ENCODE results near the gene TNPO2.
"Not testable (repeated sequence)": the region's sequence is repeated elsewhere in the genome, so short reads cannot be mapped to it uniquely, and the experiment has no call there.

The TNPO2 gene

GRCh38 chr19:12705169-12705568 lies 18.6 kb downstream of the TNPO2 start:
- no peak for DNase-seq

- peak; percentile 45 to 59 for DNase-seq
Observed at GRCh38 chr19:12703046-12703445, 20.7 kb downstream of the TNPO2 start.

GRCh38 chr19:12701596-12702282 lies 22.0 kb downstream of the TNPO2 start:
- DNase-seq = no peak

GRCh38 chr19:12698138-12698537 lies 25.6 kb downstream of the TNPO2 start:
- DNase-seq = no peak

- DNase-seq = not testable (repeated sequence)
Observed at GRCh38 chr19:12697425-12697824, 26.3 kb downstream of the TNPO2 start.

GRCh38 chr19:12696366-12697335 lies 27.1 kb downstream of the TNPO2 start, which contains the start of gene FBXW9:
TSS of gene FBXW9 (minus strand) at chr19:12696631. CDS start at chr19:12696581, 50 bp downstream.
- peak; percentile 94 to 97 for DNase-seq

GRCh38 chr19:12695997-12696365 lies 27.8 kb downstream of the TNPO2 start:
- DNase-seq = no peak

GRCh38 chr19:12695514-12695913 lies 28.2 kb downstream of the TNPO2 start:
- DNase-seq = no peak

- no peak for DNase-seq
Observed at GRCh38 chr19:12695096-12695495, 28.6 kb downstream of the TNPO2 start.

- DNase-seq = no peak
Observed at GRCh38 chr19:12694641-12695040, 29.1 kb downstream of the TNPO2 start.

- DNase-seq = no peak
Observed at GRCh38 chr19:12692960-12693359, 30.8 kb downstream of the TNPO2 start.

GRCh38 chr19:12689581-12690216 lies 34.0 kb downstream of the TNPO2 start:
- DNase-seq = no peak

GRCh38 chr19:12689012-12689411 lies 34.7 kb downstream of the TNPO2 start:
- DNase-seq = no peak

GRCh38 chr19:12687496-12688196 lies 36.1 kb downstream of the TNPO2 start, which contains the start of gene GNG14:
TSS of gene GNG14 (plus strand) at chr19:12687998. CDS start at chr19:12688049, 51 bp downstream.
- peak in 1 of 2 experiments; percentile 77 for DNase-seq

GRCh38 chr19:12685831-12686230 lies 37.9 kb downstream of the TNPO2 start:
- no peak for DNase-seq

- peak; percentile 99 for DNase-seq
Observed at GRCh38 chr19:12681074-12681987, 42.4 kb downstream of the TNPO2 start, which contains the start of gene DHPS. TSS of gene DHPS (minus strand) at chr19:12681880. CDS start at chr19:12681766, 114 bp downstream.

- no peak for DNase-seq
Observed at GRCh38 chr19:12680034-12680433, 43.7 kb downstream of the TNPO2 start.

GRCh38 chr19:12678039-12678438 lies 45.7 kb downstream of the TNPO2 start:
- DNase-seq = not testable (repeated sequence)

GRCh38 chr19:12676928-12677327 lies 46.8 kb downstream of the TNPO2 start:
- no peak for DNase-seq

GRCh38 chr19:12676384-12676792 lies 47.3 kb downstream of the TNPO2 start:
- peak; percentile 41 to 80 for DNase-seq

GRCh38 chr19:12675940-12676339 lies 47.8 kb downstream of the TNPO2 start:
- no peak for DNase-seq

Measured in NCI-H524 (cell line).